Globus pallidus (tissue), 1 donor: ENCODE measurements around the gene KRT86.
"Not testable (repeated sequence)": the region's sequence is repeated elsewhere in the genome, so short reads cannot be mapped to it uniquely, and the experiment has no call there.

Experiments
- DNase-seq: peaks from one replicate; pipeline ENCODE4 v3.0.0-alpha.2; 2015; ENCODE audit warnings: low spot score

The KRT86 gene

GRCh38 chr12:52251367-52252051 lies 22.9 kb upstream of the KRT86 start:
- DNase-seq = no peak

GRCh38 chr12:52252175-52252615 lies 22.2 kb upstream of the KRT86 start:
- DNase-seq = not testable (repeated sequence)

GRCh38 chr12:52252728-52253343 lies 21.6 kb upstream of the KRT86 start:
- DNase-seq = no peak

GRCh38 chr12:52253391-52254179 lies 20.9 kb upstream of the KRT86 start:
- no peak for DNase-seq

GRCh38 chr12:52254180-52254964 lies 20.1 kb upstream of the KRT86 start:
- DNase-seq = no peak

- no peak for DNase-seq
Observed at GRCh38 chr12:52254965-52255751, 19.3 kb upstream of the KRT86 start.

GRCh38 chr12:52255926-52256583 lies 18.4 kb upstream of the KRT86 start:
- DNase-seq = no peak

GRCh38 chr12:52256584-52256935 lies 17.9 kb upstream of the KRT86 start:
- DNase-seq = no peak

GRCh38 chr12:52257074-52257551 lies 17.3 kb upstream of the KRT86 start:
- DNase-seq = no peak

- DNase-seq = not testable (repeated sequence)
Observed at GRCh38 chr12:52257922-52258321, 16.5 kb upstream of the KRT86 start.

- no peak for DNase-seq
Observed at GRCh38 chr12:52258335-52258901, 16.0 kb upstream of the KRT86 start.

GRCh38 chr12:52259657-52260243 lies 14.7 kb upstream of the KRT86 start:
- no peak for DNase-seq

GRCh38 chr12:52260361-52261207 lies 13.9 kb upstream of the KRT86 start:
- peak; percentile 76 for DNase-seq

GRCh38 chr12:52261208-52261484 lies 13.3 kb upstream of the KRT86 start:
- DNase-seq = no peak

GRCh38 chr12:52262286-52262685 lies 12.2 kb upstream of the KRT86 start:
- DNase-seq = no peak

- no peak for DNase-seq
Observed at GRCh38 chr12:52263761-52264434, 10.5 kb upstream of the KRT86 start.

- DNase-seq = peak; percentile 76
Observed at GRCh38 chr12:52264435-52264825, 10.0 kb upstream of the KRT86 start.

GRCh38 chr12:52266514-52266913 lies 7.9 kb upstream of the KRT86 start:
- no peak for DNase-seq

- no peak for DNase-seq
Observed at GRCh38 chr12:52267266-52267665, 7.2 kb upstream of the KRT86 start.
